NOMO-1 treated with dmso at 0.1 percent for 144 hours (cell line): ENCODE measurements around the gene GTF3C2.
"Not testable (repeated sequence)": the region's sequence is repeated elsewhere in the genome, so short reads cannot be mapped to it uniquely, and the experiment has no call there.

Source experiments
- DNase-seq: peaks from one replicate; lab custom pipeline; 2025; ENCODE audit not compliant: unreplicated experiment; lab: John Stamatoyannopoulos, UW

Gene GTF3C2

GRCh38 chr2:27323596-27324285 lies 32.8 kb downstream of the GTF3C2 start:
- no peak for DNase-seq

GRCh38 chr2:27322766-27323595 lies 33.6 kb downstream of the GTF3C2 start, which contains the start of gene MPV17:
Gene MPV17 (minus strand): TSS chr2:27323097. CDS start chr2:27322517, 580 bp downstream.
- DNase-seq: peak; percentile 82

GRCh38 chr2:27322301-27322765 lies 34.2 kb downstream of the GTF3C2 start:
- peak; percentile 40 for DNase-seq

- no peak for DNase-seq
These were observed 35.5 kb downstream of the GTF3C2 start for GRCh38 chr2:27320958-27321543.

GRCh38 chr2:27319839-27320238 lies 36.7 kb downstream of the GTF3C2 start:
- not testable (repeated sequence) for DNase-seq

GRCh38 chr2:27316655-27317412 lies 39.7 kb downstream of the GTF3C2 start:
- no peak for DNase-seq

GRCh38 chr2:27315122-27315521 lies 41.4 kb downstream of the GTF3C2 start:
- no peak for DNase-seq

GRCh38 chr2:27314709-27315108 lies 41.9 kb downstream of the GTF3C2 start:
- DNase-seq: no peak

- DNase-seq: no peak
These were observed 42.5 kb downstream of the GTF3C2 start for GRCh38 chr2:27313882-27314645.

GRCh38 chr2:27312152-27312551 lies 44.4 kb downstream of the GTF3C2 start:
- DNase-seq: no peak

GRCh38 chr2:27309651-27310050 lies 46.9 kb downstream of the GTF3C2 start:
- DNase-seq: no peak

GRCh38 chr2:27308359-27308881 lies 48.1 kb downstream of the GTF3C2 start, which contains the start of gene UCN:
Gene UCN (minus strand): TSS chr2:27308445. CDS start chr2:27307895, 550 bp downstream.
- DNase-seq: no peak

GRCh38 chr2:27307545-27308358 lies 48.8 kb downstream of the GTF3C2 start:
- DNase-seq: no peak

GRCh38 chr2:27307287-27307544 lies 49.3 kb downstream of the GTF3C2 start:
- DNase-seq: no peak

- no peak for DNase-seq
These were observed 49.8 kb downstream of the GTF3C2 start for GRCh38 chr2:27306573-27307286.

- no peak for DNase-seq
These were observed 50.4 kb downstream of the GTF3C2 start for GRCh38 chr2:27306136-27306535.

GRCh38 chr2:27305516-27305915 lies 51.0 kb downstream of the GTF3C2 start:
- no peak for DNase-seq

GRCh38 chr2:27304488-27305240 lies 51.9 kb downstream of the GTF3C2 start:
- DNase-seq: no peak
